Fibroblast of peridontal ligament (primary cell): ENCODE results near the gene PPTC7.
"Not testable (repeated sequence)": the region's sequence is repeated elsewhere in the genome, so short reads cannot be mapped to it uniquely, and the experiment has no call there.

ENCODE experiments used
- DNase-seq: peaks from one replicate; pipeline ENCODE4 v3.0.0-alpha.2; 2010; ENCODE audit errors: extremely low read depth

The PPTC7 gene, protein sequence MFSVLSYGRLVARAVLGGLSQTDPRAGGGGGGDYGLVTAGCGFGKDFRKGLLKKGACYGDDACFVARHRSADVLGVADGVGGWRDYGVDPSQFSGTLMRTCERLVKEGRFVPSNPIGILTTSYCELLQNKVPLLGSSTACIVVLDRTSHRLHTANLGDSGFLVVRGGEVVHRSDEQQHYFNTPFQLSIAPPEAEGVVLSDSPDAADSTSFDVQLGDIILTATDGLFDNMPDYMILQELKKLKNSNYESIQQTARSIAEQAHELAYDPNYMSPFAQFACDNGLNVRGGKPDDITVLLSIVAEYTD

DNA sequence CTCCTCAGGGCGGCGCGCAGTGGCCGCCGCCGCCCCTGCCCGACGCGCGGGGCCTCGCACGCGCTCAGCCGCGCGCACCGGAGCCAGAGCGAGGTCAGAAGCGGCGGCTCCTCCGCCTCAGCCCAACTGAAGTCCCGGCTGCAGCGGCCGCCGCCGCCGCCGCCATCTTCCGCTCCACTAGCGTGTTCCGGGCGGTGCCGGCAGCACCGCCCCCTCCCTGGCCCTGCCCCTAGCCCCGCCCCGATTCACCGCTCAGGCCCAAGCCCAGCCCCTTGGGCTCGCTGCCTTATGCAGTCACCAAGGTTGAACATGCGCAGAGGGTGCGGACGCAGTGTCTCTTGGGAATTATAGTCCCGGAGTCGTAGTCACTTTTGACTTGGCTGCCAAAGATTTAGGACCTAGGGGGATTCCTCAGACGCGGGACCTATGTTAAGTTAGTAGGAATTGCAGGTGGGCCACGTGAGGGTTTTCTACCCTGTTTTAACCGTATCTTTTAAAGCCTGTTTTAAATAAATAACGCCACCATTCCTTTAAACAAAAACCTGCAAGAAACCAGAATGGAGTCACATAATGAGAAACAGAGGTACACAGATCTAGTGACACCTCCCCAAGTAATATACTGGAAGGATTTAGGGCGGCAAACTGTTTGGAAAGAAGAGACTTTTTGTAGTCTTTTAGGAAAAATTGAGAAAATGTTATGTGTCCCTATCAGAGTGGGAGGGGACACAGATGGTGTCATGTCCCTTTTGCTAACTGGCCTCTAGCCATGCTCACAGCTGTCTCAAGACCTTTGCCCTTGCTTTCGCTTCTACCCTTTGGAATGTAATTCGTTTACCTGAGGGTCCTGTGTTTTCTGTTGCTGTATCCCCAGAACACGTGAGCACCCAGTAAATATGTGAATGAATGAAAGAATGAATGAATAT, at the start of gene PPTC7:
Gene PPTC7, minus strand, starts transcription at position 182 of the 923 bp plus-strand sequence. CDS start 287 bp downstream, outside the sequence.
- DNase-seq, result peak; percentile 96

- DNase-seq, result no peak
These were observed 44.5 kb upstream of the PPTC7 start for GRCh38 chr12:110627500-110628195.

- DNase-seq, result peak; percentile 66
These were observed 39.5 kb upstream of the PPTC7 start for GRCh38 chr12:110622582-110622981.

GRCh38 chr12:110619534-110619953, 36.4 kb upstream of the PPTC7 start:
- DNase-seq, result no peak

DNA sequence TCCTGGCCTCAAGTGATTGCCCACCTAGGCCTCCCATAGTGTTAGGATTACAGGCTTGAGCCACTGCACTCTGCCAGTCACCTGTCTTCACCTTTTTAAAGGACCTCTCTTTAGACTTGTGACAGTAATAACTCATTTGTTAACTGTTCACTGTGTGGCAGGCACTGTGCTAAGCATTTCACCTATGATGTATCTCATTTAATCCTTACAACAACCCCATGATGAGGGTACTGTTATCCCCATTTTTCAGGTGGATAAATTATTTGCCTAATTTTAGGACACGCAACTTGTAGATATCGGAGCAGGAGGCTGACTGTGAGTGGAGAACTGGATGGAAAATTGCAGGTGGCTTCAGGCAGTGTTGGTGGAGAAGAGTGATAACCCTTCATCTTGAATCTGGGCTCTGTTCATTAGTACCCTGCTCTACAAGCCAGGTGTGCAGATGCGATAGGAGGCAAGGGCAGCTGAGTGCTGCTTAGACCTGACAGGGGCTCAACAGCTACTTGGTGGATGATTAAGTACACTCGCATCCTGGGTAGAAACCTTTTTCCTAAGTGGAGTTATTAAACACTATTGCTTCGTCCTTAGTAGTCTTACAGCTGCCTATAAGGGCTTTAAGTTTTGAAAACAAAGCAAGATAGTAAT, 33.5 kb upstream of the PPTC7 start:
- no peak for DNase-seq

- no peak for DNase-seq
These were observed 32.1 kb upstream of the PPTC7 start for GRCh38 chr12:110615171-110615570.

DNA sequence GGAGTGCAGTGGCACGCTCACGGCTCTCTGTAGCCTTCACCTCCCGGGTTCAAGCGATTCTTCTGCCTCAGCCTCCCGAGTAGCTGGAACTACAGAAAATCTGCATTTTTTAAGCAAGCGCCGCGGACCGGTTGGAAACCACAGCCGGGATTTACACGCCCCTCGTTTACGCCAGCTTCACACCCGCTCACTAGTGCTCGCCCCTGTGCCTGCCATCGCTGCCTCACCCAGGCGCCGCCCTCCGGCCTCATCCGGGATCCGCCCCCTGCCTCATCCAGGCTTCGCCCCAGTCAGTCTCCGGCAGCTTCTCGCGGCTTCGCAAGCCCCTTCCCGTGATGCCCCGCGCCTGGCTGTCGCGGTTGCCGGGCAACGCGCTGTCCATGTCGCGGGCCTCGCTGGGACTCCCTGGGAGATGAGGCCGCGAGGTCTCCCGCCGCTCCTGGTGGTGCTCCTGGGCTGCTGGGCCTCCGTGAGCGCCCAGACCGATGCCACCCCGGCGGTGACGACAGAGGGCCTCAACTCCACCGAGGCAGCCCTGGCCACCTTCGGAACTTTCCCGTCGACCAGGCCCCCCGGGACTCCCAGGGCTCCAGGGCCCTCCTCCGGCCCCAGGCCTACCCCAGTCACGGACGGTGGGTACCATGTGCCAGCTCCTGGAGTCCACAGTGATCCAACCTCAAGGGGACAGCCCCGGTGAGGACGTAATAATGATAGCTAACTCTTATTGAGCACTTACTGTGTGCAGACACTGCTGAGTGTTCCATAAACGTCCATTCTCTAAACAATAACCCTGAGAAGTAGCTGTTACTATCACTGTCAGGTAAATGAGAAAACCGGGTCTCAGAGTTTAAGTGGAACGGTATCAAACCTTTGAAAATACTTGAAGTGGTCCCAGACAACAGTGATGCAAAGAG, 30.9 kb upstream of the PPTC7 start, which contains the start of gene TCTN1:
Gene TCTN1, plus strand, starts transcription at position 359 of the 914 bp plus-strand sequence. Its CDS starts 54 bp downstream, at position 413.
- DNase-seq, result peak; percentile 88

DNA sequence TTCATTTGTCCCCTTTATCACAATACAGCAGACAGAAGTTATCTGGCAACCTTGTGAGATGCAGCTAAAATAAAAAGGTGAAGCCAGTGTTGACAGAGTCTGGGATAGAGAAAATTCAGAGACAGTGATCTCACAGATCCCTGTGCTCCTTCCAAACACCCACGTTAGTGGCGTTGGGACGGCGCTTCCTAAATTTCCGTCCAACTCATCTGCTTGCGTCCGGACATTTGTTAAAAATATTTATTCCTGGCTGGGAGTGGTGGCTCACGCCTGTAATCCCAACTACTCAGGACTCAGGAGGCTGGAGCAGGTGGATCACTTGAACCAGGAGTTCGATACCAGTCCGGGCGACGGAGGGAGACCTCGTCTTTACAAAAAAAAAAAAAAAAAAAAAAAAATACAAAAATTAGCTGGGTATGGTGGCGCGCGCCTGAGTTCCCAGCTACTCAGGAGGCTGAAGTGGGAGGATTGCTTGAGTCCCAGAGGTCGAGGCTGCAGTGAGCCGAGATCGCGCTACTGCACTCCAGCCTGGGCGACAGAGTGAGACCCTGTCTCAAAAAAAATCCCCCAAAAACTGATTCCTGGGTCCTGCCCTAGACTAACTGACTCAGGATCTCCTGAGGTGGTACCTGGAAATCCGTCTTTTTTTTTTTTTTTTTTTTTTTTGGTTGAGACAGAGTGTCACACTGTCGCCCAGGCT, 30.1 kb upstream of the PPTC7 start:
- DNase-seq, result no peak

GRCh38 chr12:110606253-110606611, 23.1 kb upstream of the PPTC7 start:
- no peak for DNase-seq

DNA sequence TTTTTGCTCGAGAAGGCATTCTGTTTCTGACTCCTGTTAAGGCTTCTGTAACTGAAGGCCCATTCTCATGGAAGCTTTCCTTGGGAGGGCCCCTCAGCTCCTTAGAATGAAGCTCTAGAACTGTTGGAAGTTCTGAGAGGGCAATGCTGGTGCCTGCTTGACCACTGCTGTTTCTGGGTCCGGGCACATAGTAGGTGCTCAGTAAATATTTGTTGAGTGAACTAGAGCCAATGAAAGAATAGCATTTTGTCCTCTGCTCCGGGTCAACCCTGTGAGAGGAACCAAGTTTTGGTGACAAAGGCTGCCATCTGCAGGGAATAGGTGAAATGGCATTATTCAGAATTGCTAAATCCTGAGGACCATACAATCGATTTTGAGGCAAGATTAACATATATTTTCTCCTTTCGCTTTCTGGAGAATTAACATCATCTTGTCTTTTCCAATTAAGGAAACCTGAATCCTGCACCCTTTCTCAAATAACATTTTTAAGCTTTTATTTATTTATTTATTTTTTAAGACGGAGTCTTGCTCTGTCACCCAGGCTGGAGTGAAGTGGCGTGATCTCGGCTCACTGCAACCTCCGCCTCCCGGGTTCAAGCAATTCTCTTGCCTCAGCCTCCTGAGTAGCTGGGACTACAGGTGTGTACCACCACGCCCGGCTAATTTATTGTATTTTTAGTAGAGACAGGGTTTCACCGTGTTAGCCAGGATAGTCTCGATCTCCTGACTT, 19.1 kb upstream of the PPTC7 start:
- peak; percentile 67 for DNase-seq

GRCh38 chr12:110600254-110600653, 17.1 kb upstream of the PPTC7 start:
- peak; percentile 89 for DNase-seq

- DNase-seq, result no peak
These were observed 16.2 kb upstream of the PPTC7 start for GRCh38 chr12:110599334-110599733.

- no peak for DNase-seq
These were observed 14.8 kb upstream of the PPTC7 start for GRCh38 chr12:110597885-110598284.

GRCh38 chr12:110592919-110593318, 9.8 kb upstream of the PPTC7 start:
- DNase-seq, result not testable (repeated sequence)

GRCh38 chr12:110592078-110592477, 9.0 kb upstream of the PPTC7 start:
- no peak for DNase-seq

DNA sequence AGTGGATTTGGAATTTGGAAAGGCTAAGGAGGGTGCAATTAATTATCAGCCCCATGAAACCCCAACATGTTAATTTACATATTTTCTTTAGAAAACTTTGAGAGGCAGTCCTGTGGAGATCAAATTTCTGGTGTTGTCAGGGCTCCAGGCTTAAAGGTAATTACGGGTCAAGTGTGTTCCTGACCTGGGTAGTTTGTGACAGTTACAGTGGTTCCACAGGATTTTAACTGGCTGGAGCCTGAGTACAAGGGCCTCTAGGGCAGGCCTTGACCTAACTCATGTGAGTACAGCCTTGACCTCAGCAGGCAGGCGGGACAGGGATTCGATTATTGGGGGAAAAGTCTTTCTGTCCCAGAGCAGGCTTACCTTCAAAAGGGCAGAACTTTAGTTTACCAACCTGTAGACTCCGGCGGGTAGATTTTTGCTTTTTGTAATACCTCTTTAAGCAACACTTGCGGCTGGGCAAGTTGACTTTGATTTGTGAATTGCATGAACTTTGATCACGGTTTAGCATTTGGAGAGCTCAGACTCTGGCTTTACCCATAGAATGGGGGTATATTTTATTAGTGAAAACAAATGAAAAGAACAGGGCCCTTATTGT, 8.4 kb upstream of the PPTC7 start:
- no peak for DNase-seq

- peak; percentile 96 for DNase-seq
These were observed 7.7 kb upstream of the PPTC7 start for GRCh38 chr12:110590806-110591326.

- no peak for DNase-seq
These were observed 6.9 kb upstream of the PPTC7 start for GRCh38 chr12:110590059-110590458.

- DNase-seq, result not testable (repeated sequence)
These were observed 4.0 kb upstream of the PPTC7 start for GRCh38 chr12:110587102-110587501.
